ENCODE data around the gene ARHGAP4.

The ARHGAP4 gene

GRCh38 chrX:153944140-153944799 is 18.2 kb upstream of the ARHGAP4 start, which contains the start of gene RENBP:
RENBP (minus strand) TSS chrX:153944643; CDS start chrX:153944610, 33 bp downstream.
- no peak for DNase-seq

- DNase-seq, result no peak
Measured at GRCh38 chrX:153941336-153942252, 15.5 kb upstream of the ARHGAP4 start.

GRCh38 chrX:153939573-153939972 is 13.5 kb upstream of the ARHGAP4 start:
- no peak for DNase-seq

- DNase-seq, result no peak
Measured at GRCh38 chrX:153938226-153938786, 12.2 kb upstream of the ARHGAP4 start.

GRCh38 chrX:153937056-153937455 is 11.0 kb upstream of the ARHGAP4 start:
- no peak for DNase-seq

GRCh38 chrX:153935326-153935851 is 9.3 kb upstream of the ARHGAP4 start:
- DNase-seq, result no peak

GRCh38 chrX:153934762-153935325 is 8.8 kb upstream of the ARHGAP4 start, which contains the start of gene NAA10:
NAA10 (minus strand) TSS chrX:153935037; CDS start chrX:153934904, 133 bp downstream.
- no peak for DNase-seq

- DNase-seq, result no peak
Measured at GRCh38 chrX:153934148-153934761, 8.2 kb upstream of the ARHGAP4 start.

GRCh38 chrX:153933748-153934147 is 7.7 kb upstream of the ARHGAP4 start:
- DNase-seq, result no peak

GRCh38 chrX:153932220-153932915 is 6.3 kb upstream of the ARHGAP4 start:
- no peak for DNase-seq

- no peak for DNase-seq
Measured at GRCh38 chrX:153931748-153932147, 5.7 kb upstream of the ARHGAP4 start.

- DNase-seq, result no peak
Measured at GRCh38 chrX:153931151-153931550, 5.1 kb upstream of the ARHGAP4 start.

- DNase-seq, result no peak
Measured at GRCh38 chrX:153930011-153930910, 4.2 kb upstream of the ARHGAP4 start.

- no peak for DNase-seq
Measured at GRCh38 chrX:153929576-153929975, 3.5 kb upstream of the ARHGAP4 start.

GRCh38 chrX:153928846-153929245 is 2.8 kb upstream of the ARHGAP4 start:
- DNase-seq, result no peak

- peak; percentile 91 for DNase-seq
Measured at GRCh38 chrX:153927922-153928760, 2.1 kb upstream of the ARHGAP4 start.

GRCh38 chrX:153927672-153927921 is 1.5 kb upstream of the ARHGAP4 start:
- DNase-seq, result no peak

GRCh38 chrX:153926858-153927671 is 1.0 kb upstream of the ARHGAP4 start:
- DNase-seq, result no peak

GRCh38 chrX:153926552-153926857 is 441 bp upstream of the ARHGAP4 start:
- DNase-seq, result no peak

GRCh38 chrX:153925387-153925738 is 701 bp downstream of the ARHGAP4 start:
- DNase-seq, result no peak
